Tibial nerve (tissue), 3 donors: ENCODE measurements around the gene FAM156B.

Source experiments
- CTCF ChIP-seq, 5 experiments: fragments of 200-600 bp in 3 of 5; fragments of 450-650 bp in 2 of 5; sonication (generic) in 3 of 5; IDR thresholded peaks; one replicate each; pipeline ENCODE4 v1.5.1; 2016 to 2019; ENCODE audit warnings: antibody characterized with exemption in 5 of 5, mild to moderate bottlenecking in 3 of 5, moderate library complexity in 2 of 5
- POLR2A ChIP-seq, 2 donors: fragments of 450-650 bp; IDR thresholded peaks; one replicate each; pipeline ENCODE4 v1.6.1; 2017; ENCODE audit warnings: antibody characterized with exemption in 2 of 2, mild to moderate bottlenecking in 2 of 2, moderate library complexity in 2 of 2

- TF ChIP-seq CTCF (IDR thresholded peaks at IDR 0.05): no peak
- TF ChIP-seq POLR2A (IDR thresholded peaks at IDR 0.05): no peak
These were observed 31.7 kb upstream of the FAM156B start for GRCh38 chrX:52865343-52865998.
